GM19238 (cell line): Measurements from ENCODE around the gene MYO1E.

Source experiments
- DNase-seq: peaks from one replicate; pipeline ENCODE4 v3.0.0; 2011; ENCODE audit warnings: low spot score; ENCODE audit not compliant: insufficient read length

MYO1E gene

DNA sequence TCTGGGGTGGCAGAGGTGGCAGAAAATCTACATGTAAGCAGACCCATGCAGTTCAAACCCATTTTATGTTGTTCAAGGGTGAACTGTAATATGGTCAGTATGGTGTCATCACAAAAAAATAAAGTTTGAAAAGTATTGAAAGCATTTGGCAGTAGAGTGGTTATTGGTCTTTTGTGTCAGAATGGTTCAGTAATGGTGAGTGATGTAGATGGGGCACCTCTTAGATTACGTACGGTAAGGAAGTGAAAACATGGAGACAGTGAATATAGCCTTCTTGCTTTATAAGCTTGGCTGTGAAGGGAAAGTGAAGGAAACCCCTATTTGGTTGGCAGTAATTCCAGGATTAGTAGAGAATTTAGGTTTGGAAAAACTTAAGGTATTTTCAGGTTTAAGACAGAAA lies 284.9 kb downstream of the MYO1E start:
- DNase-seq = no peak
